Omental fat pad (tissue), 4 donors: ENCODE data around the gene IGF2. TPM values are rescaled to one million over a fixed set of nuclear protein-coding genes. Genes with fewer than 3 reads are reported as not detected.

Experiments
- ATAC-seq: fragments of 150-250 bp; one replicate; pipeline ENCODE4 v1.9.1; 2016; ENCODE audit warnings: mild to moderate bottlenecking, moderate library complexity; ENCODE audit not compliant: low FRiP score
- DNase-seq: peaks from one replicate; pipeline ENCODE4 v3.0.0-alpha.2; 2019; ENCODE audit warnings: low spot score
- CTCF ChIP-seq, 3 donors: fragments of 450-650 bp; IDR thresholded peaks; one replicate each; pipeline ENCODE4 v1.5.1; 2016 to 2017; ENCODE audit warnings: antibody characterized with exemption in 3 of 3, mild to moderate bottlenecking in 3 of 3, moderate library complexity in 2 of 3
- total RNA-seq, 4 donors: library from RNA; depleted of rRNA; stranded (reverse); fragments of >200 nt; gene quantifications; one replicate each; pipeline ENCODE4 v1.1.0, GENCODE V29; 2016

IGF2 gene
- total RNA-seq, 4 donors from 2014 or later: 44.6 to 69.4 (median 52.3) TPM

- DNase-seq (no peak), ATAC-seq (no peak)
- TF ChIP-seq CTCF (IDR thresholded peaks at IDR 0.05): no peak
Observed at GRCh38 chr11:2146051-2146450, 6.9 kb upstream of the IGF2 start.

- TF ChIP-seq CTCF (IDR thresholded peaks at IDR 0.05): no peak
- DNase-seq (no peak), ATAC-seq (no peak)
Observed at GRCh38 chr11:2144544-2145248, 5.5 kb upstream of the IGF2 start.

GRCh38 chr11:2143799-2144543, 4.8 kb upstream of the IGF2 start:
- ATAC-seq: no peak
- TF ChIP-seq CTCF (IDR thresholded peaks at IDR 0.05): no peak
- no peak for DNase-seq

GRCh38 chr11:2143477-2143798, 4.2 kb upstream of the IGF2 start:
- ATAC-seq: no peak
- no peak for TF ChIP-seq CTCF (IDR thresholded peaks at IDR 0.05)
- no peak for DNase-seq

GRCh38 chr11:2142762-2143202, 3.6 kb upstream of the IGF2 start:
- no peak for DNase-seq
- no peak for TF ChIP-seq CTCF (IDR thresholded peaks at IDR 0.05)
- no peak for ATAC-seq

- no peak for DNase-seq
- ATAC-seq: no peak
- TF ChIP-seq CTCF (IDR thresholded peaks at IDR 0.05): no peak
Observed at GRCh38 chr11:2142300-2142759, 3.1 kb upstream of the IGF2 start.
